22Rv1 (cell line): ENCODE measurements around the gene LRRC27.
"Not testable (repeated sequence)": the region's sequence is repeated elsewhere in the genome, so short reads cannot be mapped to it uniquely, and the experiment has no call there.

ENCODE experiments used
- CTCF ChIP-seq: fragments of 450-650 bp; IDR thresholded peaks from 2 replicates; pipeline ENCODE4 v1.5.1; 2017; ENCODE audit warnings: mild to moderate bottlenecking
- ZFX ChIP-seq: fragments of 450-650 bp; IDR thresholded peaks from 2 replicates; pipeline ENCODE4 v1.6.1; 2017; ENCODE audit warnings: antibody characterized with exemption, borderline replicate concordance

- TF ChIP-seq CTCF = peak; percentile 75
- TF ChIP-seq ZFX = not testable (repeated sequence)
Observed at GRCh38 chr10:132352462-132353308, 20.7 kb downstream of the LRRC27 start.
